Fibroblast of skin of abdomen (primary cell): ENCODE results near the gene CACNA1C.
A peak's percentile ranks its signal among the peaks of the same experiment; 100 is the strongest.
"Not testable (repeated sequence)": the region's sequence is repeated elsewhere in the genome, so short reads cannot be mapped to it uniquely, and the experiment has no call there.

Source experiments
- DNase-seq: peaks from one replicate; pipeline ENCODE4 v3.0.0-alpha.2; 2013

Gene CACNA1C

GRCh38 chr12:2076728-2077127 is 23.9 kb downstream of the CACNA1C start:
- no peak for DNase-seq

- no peak for DNase-seq
Observed at GRCh38 chr12:2080604-2081003, 27.8 kb downstream of the CACNA1C start.

- DNase-seq = no peak
Observed at GRCh38 chr12:2082321-2082720, 29.5 kb downstream of the CACNA1C start.

- DNase-seq = peak; percentile 63
Observed at GRCh38 chr12:2083008-2083407, 30.2 kb downstream of the CACNA1C start.

DNA sequence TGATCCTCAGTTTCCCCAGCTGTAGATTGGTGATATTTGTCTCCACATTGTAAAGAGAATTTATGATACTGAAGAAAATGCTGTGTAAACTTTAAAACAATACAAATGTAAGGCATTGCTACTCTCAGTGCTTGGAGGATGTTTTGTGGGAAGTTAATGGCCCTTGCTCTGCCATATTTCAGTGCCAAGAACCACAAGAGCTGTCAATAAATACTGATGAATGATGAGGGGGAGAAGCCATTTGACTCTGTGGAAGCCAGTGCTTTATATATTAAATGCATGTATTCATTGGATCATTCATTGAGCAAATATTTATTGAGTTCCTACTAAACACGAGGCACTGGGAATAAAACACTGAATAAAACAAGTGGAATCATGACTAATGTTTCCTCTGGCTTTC is 30.8 kb downstream of the CACNA1C start:
- DNase-seq = peak; percentile 75

DNA sequence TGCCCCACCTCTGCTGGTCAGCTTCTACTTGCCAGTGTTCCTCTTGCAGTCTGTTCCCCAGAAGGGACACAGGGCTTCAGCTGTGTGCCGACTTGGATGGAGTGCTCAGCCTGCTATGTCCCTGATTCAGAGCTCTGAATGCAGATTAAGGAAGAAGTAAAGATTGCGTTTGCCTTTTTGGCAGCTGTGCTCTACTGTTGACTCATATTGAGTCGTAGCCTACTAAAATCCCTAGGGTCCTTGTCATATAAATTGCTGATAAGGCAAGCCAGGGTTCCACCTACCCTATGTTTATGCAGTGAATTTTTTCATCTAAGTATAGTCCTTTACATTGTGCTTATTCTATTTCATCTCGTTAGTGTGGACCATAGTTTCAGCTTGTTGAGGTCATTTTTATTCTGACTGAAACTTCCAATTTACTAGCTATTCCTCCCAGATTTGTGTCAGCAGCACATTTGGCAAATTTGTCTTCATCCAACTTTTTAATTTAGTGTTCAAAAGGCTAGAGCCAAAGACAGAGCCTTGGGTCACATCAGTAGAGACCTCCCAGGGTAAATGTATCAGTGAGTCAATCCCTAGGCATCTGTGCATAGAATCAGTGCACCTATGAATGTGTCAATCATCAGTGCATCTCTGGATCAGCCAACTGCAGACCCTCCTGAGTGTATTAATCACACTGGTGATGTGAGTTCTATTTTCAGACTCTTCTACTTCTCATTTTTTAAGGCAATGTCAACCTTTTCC is 31.9 kb downstream of the CACNA1C start:
- DNase-seq = peak; percentile 76

- DNase-seq = no peak
Observed at GRCh38 chr12:2092354-2092753, 39.6 kb downstream of the CACNA1C start.

DNA sequence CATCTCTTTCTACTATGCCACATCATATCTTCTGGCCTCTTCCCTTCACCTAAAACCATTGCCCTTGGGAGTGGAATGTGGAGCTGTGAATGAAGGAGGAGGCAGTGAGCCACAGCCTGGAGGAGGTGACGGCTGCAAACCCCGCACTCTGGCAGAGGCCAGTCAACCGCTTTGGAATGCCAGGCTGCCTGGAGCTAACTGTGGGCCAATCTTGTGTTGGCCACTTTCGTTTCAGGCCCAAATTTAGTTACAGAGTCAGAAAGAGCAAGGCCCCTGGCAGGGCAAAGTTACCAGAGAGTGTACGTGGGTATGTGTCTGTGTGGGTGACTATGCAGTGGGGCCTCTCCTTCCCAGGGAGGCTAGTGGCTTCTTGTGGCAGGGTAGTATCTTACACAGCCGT is 40.1 kb downstream of the CACNA1C start:
- DNase-seq = peak; percentile 25

DNA sequence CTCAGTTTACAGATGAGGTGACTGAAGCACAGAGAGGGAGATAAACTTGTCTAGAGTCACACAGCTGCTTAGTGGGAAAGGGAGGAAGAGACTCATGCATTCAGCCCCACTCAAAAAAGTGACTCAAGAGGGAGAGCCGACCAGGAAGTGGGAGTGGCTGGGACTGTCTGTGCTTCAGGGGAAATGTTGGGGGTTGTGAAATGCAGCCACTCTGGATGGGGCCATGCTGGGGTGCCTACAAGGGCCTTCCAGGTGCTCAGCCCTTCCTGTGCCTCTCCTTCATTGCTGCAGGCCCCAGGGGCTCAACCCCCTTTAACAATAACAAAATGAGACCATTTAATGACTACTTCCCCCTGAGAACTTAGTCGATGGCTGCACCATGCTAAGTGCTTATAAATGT is 41.8 kb downstream of the CACNA1C start:
- DNase-seq = peak; percentile 20

DNA sequence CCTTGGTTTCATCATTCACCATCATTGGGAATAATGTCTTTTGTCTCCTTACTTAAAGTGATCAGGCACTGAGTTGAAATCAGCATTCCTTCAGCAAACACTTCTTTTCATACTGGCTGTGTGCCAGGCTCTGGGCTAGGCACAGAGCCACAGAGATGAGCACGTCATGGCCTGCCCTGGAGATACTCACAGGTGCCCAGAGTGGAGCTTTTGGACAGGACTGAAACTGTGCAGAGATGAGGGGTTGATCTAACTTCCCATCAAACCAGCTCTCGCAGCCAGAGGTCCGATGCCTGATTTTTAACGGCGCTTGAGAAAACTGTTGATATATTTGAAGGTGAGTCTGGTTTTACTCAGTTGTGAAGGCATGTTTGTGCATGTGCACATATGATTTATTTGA is 43.1 kb downstream of the CACNA1C start:
- no peak for DNase-seq

DNA sequence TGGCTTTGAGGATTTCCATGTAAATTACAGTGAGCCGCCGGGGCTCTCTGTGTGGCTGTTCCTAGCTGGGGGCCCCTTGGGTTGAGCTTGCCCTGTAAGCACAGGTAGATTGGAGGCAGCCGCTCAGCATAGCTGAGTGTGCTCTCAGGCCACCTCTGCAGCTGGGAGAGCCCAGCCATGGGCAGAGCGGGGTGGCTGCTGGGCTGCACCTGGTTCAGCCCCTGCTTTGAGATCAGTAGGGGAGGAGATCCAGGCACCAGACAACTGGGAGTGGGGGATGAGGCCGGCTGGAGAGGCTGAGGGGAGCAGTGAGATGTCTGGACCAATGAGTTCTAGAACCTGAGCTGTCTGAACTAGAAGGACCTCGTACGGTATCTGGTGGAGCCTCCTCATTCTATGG is 44.8 kb downstream of the CACNA1C start:
- no peak for DNase-seq

GRCh38 chr12:2098852-2099251 is 46.1 kb downstream of the CACNA1C start:
- DNase-seq = no peak

GRCh38 chr12:2099595-2099994 is 46.8 kb downstream of the CACNA1C start:
- DNase-seq = no peak

- no peak for DNase-seq
Observed at GRCh38 chr12:2101359-2101758, 48.6 kb downstream of the CACNA1C start.

- DNase-seq = peak; percentile 40
Observed at GRCh38 chr12:2101771-2102170, 49.0 kb downstream of the CACNA1C start.

DNA sequence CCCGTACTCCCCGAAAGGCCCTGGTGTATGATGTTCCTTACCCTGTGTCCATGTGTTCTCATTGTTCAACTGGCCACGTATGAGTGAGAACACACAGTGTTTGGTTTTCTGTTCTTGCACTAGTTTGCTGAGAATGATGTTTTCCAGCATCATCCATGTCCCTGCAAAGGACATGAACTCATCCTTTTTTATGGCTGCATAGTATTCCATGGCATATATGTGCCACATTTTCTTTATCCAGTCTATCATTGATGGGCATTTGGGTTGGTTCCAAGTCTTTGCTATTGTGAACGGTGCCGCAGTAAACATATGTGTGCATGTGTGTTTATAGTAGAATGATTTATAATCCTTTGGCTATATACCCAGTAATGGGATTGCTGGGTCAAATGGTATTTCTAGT is 49.9 kb downstream of the CACNA1C start:
- not testable (repeated sequence) for DNase-seq

DNA sequence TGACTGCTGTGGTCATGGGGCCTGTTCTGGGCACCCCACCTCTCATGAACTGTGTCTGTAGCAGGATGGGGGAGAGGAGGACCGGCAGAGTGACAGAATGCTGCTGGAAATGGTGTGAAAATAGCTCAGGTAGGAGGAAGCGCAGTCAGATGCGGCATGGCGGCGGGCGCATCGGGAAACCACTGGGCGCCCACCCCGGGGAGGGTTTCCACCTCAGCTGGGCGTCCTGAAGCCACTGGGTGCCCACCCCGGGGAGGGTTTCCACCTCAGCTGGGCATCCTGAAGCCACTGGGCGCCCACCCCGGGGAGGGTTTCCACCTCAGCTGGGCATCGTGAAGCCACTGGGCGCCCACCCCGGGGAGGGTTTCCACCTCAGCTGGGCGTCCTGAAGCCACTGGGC is 52.6 kb downstream of the CACNA1C start:
- not testable (repeated sequence) for DNase-seq

DNA sequence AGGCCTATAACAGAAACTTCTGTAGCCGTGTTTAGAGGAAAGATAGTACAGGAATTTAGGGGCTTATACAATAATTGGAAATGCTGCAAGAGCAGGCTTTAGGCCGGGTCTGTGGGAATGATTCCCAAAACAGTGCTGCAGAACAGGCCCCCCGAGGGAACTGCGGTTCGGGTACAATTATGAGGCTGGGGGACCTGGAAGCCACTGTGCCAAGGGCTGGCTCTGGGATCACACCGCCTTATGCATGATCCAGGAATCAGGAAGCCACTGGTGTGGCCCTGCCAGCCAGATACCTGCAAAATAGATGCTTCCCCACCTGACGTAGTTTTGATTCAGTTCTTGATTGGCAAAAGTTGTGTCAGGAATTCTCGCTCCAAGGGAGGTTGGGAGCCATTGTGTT is 55.4 kb downstream of the CACNA1C start:
- DNase-seq = no peak

DNA sequence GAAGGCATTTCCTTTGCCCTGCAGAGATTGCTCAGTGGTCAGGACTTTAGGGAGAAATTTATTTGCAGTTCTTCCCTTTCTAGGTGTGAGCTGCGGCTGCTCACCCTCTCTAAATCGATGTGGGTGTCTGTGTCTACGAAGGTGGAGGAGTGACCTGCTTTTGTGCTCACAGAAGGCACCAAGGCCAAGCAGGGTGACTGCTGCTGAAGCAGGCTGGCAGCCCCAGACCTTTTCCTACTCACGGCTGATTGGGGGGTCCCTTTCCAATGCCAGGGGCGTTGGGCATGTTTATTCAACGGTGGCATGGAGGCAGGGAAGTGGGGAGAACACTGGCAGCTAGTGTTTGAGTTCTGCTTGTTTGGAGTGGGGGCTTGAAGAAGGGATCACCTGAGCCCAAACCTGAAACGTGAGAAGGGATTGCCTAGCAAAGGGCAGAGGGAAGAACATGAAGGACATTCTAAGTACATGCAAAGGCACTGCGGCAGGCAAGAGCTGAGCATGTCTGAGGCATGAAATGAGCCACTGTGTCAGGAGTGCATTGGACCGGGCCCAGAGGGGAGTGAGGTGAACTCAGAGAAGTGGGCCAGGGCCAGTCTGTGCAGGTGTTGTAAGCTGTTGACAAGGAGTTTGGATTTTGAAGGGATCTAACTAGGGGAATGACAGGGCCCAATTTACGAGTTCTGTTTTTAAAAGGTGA is 56.3 kb downstream of the CACNA1C start:
- DNase-seq = no peak

DNA sequence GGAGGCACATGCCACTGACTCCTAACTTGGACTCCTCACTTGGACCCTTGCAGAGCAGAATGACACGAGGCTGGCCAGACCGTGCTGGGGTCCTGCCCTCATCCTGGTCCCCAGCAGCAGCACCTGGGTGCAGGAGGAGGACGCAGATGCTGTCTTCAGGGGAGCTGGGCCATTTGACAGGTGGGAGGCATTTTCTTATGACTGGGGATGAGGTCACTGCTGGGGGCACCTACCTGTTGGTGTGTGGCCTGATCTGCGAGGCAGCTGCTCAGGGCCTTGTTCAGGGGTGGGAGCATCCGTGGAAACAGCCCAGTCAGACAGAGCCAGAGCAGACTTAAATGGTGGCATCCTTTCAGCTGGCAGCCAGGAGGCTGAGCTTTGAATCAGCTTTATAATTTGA is 57.3 kb downstream of the CACNA1C start:
- no peak for DNase-seq

DNA sequence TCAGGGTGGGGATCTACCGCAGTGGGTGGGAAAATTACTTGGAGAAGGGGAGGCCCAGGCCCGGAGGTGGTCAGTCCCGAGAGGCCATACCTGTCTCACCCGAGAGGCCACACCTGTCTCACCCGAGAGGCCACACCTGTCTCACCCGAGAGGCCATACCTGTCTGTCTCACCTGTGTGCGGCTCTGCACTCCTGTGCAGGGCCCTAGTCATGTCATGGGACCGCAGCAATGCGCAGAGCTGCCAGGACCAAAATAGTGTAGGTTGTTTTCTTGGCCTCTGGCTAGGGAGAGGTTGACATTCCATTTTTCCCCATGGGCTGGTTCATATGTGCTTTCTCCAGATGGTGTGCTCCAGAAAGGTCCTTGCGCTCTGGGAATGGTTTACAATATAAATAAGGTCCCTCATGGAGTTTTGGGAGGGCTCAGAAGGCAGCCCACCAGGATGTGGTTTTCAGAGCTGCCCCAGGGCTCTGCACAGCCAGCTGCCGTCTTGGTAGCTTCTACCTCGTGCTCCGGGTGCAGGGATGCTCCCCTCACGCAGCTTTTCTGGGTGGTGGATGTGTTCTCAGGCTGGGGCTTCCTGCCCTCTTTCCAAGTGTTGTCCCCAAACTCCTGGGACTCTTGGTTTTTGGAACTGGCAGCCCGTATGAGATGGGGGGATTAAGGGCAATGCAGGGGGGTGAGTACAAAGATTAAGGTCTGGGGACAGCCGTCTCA is 58.2 kb downstream of the CACNA1C start:
- DNase-seq = no peak

- DNase-seq = no peak
Observed at GRCh38 chr12:2111826-2112225, 59.0 kb downstream of the CACNA1C start.

DNA sequence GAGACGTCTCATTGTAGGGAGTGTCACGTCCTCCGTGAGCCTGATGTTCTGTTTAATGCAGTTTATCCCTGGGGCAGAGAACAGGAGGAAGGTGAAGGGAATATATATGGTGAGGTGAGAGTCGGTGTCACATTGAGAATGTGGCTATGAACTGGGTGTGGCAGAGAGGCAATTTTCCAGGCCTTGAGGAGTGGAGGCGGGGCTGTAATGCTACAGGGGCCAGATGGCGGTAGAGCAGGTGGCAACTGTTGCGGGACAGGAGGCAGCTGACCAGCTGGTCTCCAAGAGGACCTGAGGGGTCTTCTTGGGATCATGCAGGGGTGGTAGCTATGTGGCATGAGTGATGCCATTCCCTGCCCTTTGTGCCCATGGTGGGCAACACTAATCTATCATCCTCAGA is 59.6 kb downstream of the CACNA1C start:
- no peak for DNase-seq
